Measurements from ENCODE around the gene RPL28.
"Not testable (repeated sequence)": the region's sequence is repeated elsewhere in the genome, so short reads cannot be mapped to it uniquely, and the experiment has no call there.

Gene RPL28

DNA sequence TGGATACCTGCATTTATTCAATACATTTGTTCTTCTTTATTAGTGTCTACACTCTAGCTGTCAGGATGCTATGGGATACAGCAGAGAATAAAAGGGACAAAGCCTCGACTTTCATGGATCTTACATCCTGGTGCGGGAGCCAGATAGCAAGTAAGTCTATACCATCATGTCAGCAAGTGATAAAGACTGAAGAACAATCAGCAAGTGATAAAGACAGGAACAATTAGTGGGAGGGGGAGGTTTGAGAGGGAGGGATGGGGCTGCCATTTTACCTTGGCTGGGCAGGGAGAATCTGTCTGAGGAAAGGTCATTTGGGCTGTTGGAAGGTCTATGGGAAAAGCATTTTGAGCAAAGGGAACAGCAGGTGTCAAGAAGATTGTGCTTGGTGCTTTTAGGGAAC is 24.4 kb downstream of the RPL28 start:
- Mint-ChIP-seq H3K36me3 (ENCODE audit: low read depth) (peaks cover 15% of the 10 kb centered on the region), H3K9me3 (peaks cover 5% of the 10 kb centered on the region), H3K4me1 (peaks cover 26% of the 10 kb centered on the region), H3K4me3 (peak overlapping the region in 2 of 3 experiments; percentile 18 to 56), H3K27me3 (ENCODE audit: low read depth) (peaks cover 13% of the 10 kb centered on the region), H3K27ac (peak overlapping the region; percentile 92 to 99 (median 96))
- TF ChIP-seq, protein P1, sequence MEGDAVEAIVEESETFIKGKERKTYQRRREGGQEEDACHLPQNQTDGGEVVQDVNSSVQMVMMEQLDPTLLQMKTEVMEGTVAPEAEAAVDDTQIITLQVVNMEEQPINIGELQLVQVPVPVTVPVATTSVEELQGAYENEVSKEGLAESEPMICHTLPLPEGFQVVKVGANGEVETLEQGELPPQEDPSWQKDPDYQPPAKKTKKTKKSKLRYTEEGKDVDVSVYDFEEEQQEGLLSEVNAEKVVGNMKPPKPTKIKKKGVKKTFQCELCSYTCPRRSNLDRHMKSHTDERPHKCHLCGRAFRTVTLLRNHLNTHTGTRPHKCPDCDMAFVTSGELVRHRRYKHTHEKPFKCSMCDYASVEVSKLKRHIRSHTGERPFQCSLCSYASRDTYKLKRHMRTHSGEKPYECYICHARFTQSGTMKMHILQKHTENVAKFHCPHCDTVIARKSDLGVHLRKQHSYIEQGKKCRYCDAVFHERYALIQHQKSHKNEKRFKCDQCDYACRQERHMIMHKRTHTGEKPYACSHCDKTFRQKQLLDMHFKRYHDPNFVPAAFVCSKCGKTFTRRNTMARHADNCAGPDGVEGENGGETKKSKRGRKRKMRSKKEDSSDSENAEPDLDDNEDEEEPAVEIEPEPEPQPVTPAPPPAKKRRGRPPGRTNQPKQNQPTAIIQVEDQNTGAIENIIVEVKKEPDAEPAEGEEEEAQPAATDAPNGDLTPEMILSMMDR (IDR thresholded peaks at IDR 0.05; ENCODE audit: unreplicated experiment in 3 of 3) = no peak

DNA sequence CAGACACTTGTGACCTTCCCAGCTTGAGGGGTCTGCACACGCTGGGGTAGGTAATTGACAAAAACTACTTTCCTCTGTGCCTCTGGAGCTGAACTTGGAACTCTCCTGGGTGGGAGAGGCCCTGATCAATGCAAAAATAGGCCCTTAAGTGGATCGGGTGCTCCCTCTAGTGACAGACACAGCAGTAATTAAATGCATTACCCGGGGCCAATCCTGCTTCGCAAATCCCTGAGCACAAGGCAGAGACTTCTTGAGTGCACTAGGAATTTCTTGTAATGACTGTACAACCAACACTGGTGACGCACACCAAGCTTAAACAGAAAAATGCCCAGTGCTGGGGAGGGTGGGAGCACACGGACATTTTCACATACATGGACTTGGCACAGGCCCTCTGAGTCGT is 32.5 kb downstream of the RPL28 start:
- Mint-ChIP-seq H3K27ac (no peak overlapping the region), H3K9me3 (no peaks in the 10 kb centered on the region), H3K36me3 (ENCODE audit: low read depth) (no peaks in the 10 kb centered on the region), H3K27me3 (ENCODE audit: low read depth) (peaks cover 22% of the 10 kb centered on the region), H3K4me3 (no peak overlapping the region), H3K4me1 (no peaks in the 10 kb centered on the region)
- TF ChIP-seq, protein P1 (IDR thresholded peaks at IDR 0.05; ENCODE audit: unreplicated experiment in 3 of 3) = peak; percentile 73 to 79 (median 75)

- H3K36me3 Mint-ChIP-seq (ENCODE audit: low read depth) = no peaks in the 10 kb centered on the region
- H3K9me3 Mint-ChIP-seq = no peaks in the 10 kb centered on the region
- H3K4me1 Mint-ChIP-seq = no peaks in the 10 kb centered on the region
- no peak overlapping the region for H3K4me3 Mint-ChIP-seq
- H3K27me3 Mint-ChIP-seq (ENCODE audit: low read depth) = peaks cover 26% of the 10 kb centered on the region
- no peak overlapping the region for H3K27ac Mint-ChIP-seq
- TF ChIP-seq, protein P1 (IDR thresholded peaks at IDR 0.05; ENCODE audit: unreplicated experiment in 3 of 3) = no peak
Observed at GRCh38 chr19:55419103-55419502, 33.4 kb downstream of the RPL28 start.

DNA sequence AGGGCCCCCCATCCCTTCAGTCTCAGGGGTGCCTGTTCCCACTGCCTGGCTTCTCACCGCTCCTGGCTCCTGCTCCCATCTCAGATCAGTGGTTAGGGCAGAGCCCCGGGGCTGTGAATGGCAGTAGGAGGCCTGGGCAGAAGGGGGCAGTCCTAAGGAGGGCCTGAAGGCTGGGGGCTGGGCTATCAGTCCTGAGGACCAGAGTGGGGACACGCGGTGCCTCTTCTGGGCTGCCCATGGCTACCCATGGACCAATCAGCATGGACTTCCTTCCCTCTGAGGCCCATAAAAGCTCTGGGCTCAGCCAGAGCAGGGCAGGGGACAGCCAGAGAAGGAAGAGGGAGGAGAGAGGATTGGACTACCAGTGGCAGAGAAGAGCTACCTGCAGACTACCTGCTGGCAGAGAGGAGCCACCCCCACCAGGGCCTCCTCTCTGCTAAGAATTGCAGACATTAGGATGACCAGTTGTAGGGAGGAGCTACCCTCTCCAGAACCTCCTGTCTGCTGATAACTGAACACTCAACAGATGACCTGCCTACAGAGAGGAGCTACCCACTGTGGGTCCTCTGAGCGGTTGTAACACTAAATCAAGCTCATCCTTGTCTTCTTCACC is 34.0 kb downstream of the RPL28 start:
- TF ChIP-seq, protein P1 (IDR thresholded peaks at IDR 0.05; ENCODE audit: unreplicated experiment in 3 of 3) = no peak
- H3K9me3 Mint-ChIP-seq = no peaks in the 10 kb centered on the region
- peaks cover 26% of the 10 kb centered on the region for H3K27me3 Mint-ChIP-seq (ENCODE audit: low read depth)
- no peak overlapping the region for H3K4me3 Mint-ChIP-seq
- no peak overlapping the region for H3K27ac Mint-ChIP-seq
- H3K4me1 Mint-ChIP-seq = no peaks in the 10 kb centered on the region
- H3K36me3 Mint-ChIP-seq (ENCODE audit: low read depth) = no peaks in the 10 kb centered on the region

DNA sequence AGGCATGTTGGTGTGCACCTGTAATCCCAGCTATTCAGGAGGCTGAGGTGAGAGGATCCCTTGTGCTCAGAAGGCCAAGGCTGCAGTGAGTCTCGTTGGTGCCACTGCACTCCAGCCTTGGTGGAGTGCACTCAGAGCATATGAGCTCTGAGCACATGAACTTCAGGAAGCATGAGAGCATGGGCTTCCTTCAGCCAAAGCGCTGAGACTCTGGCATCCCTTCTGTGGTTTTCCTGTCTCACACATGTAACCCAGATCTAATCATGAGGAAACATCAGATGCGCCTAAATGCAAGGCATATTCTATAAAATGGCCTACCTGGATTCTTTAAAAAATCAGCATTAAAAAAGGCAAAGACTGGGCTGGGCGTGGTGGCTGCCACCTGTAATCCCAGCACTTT is 35.5 kb downstream of the RPL28 start:
- not testable (repeated sequence) for H3K4me1 Mint-ChIP-seq

DNA sequence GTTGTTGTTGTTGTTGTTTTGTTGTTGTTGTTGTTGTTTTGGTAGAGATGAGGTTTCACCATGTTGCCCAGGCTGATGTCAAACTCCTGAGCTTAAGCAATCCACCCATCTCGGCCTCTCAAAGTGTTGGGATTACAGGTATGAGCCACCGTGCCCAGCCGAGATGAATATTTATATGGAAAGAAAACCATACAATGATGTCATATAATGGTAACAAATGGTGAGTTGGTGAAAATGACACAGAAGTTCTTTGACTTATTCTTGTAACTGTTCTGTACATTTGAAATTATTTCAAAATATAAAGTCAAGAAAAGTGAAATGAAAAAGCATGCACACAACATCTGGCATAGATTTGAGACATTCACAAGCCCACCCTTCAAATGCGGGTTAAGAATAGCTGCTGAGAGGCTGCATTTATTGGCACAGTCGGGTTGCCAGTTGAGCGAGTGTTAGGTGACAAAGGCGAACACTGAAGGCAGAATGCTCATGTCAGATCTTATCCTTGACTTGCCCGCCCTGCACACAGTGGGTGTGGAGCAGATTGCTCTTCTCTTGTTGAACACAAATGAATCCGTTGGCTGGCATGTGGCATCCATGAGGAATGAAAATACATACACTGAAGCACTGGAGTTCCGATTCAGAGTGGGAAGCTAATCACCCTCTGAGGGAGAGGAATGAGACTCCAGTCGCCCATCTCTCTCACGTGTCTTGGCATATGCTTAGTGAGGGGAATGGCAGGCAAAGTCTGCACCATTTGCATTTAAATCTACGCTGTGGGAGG is 37.7 kb downstream of the RPL28 start:
- no peaks in the 10 kb centered on the region for H3K9me3 Mint-ChIP-seq
- no peaks in the 10 kb centered on the region for H3K36me3 Mint-ChIP-seq (ENCODE audit: low read depth)
- H3K27me3 Mint-ChIP-seq (ENCODE audit: low read depth) = peaks cover 23% of the 10 kb centered on the region
- H3K27ac Mint-ChIP-seq = no peak overlapping the region
- no peak overlapping the region for H3K4me3 Mint-ChIP-seq
- H3K4me1 Mint-ChIP-seq = no peaks in the 10 kb centered on the region
- TF ChIP-seq, protein P1 (IDR thresholded peaks at IDR 0.05; ENCODE audit: unreplicated experiment in 3 of 3) = no peak

More for the DNA sequence above, 35.5 kb downstream of the RPL28 start:
- H3K36me3 Mint-ChIP-seq (ENCODE audit: low read depth); H3K9me3 Mint-ChIP-seq; H3K27ac Mint-ChIP-seq; H3K4me3 Mint-ChIP-seq: not testable (repeated sequence)
- H3K27me3 Mint-ChIP-seq (ENCODE audit: low read depth) = peaks cover 31% of the 10 kb centered on the region

Measured in nephron (organoid).